ENCODE results near the gene WDR31. TPM values are rescaled to one million over a fixed set of nuclear protein-coding genes. Genes with fewer than 3 reads are reported as not detected.

WDR31 gene
- 0.16 and 1.8 TPM in 2 replicates for total RNA-seq

GRCh38 chr9:113340011-113340699, at the start of gene WDR31:
TSS of gene WDR31 (minus strand) at chr9:113340275. CDS start at chr9:113332022, 8,253 bp downstream.

GRCh38 chr9:113376634-113377567, 36.8 kb upstream of the WDR31 start, which contains the start of gene HDHD3:
TSS of gene HDHD3 (minus strand) at chr9:113376986. CDS start at chr9:113374354, 2,632 bp downstream.

GRCh38 chr9:113349445-113350094, 9.5 kb upstream of the WDR31 start, which contains the start of gene BSPRY:
TSS of gene BSPRY (plus strand) at chr9:113349541. CDS start at chr9:113349580, 39 bp downstream.

GRCh38 chr9:113302792-113303418, 37.2 kb downstream of the WDR31 start, which contains the start of gene RNF183:
TSS of gene RNF183 (minus strand) at chr9:113303376. CDS start at chr9:113298184, 5,192 bp downstream.

GRCh38 chr9:113275157-113276131, 64.6 kb downstream of the WDR31 start, which contains the start of the genes CDC26 and PRPF4:
TSS of gene CDC26 (minus strand) at chr9:113275572. CDS start at chr9:113272507, 3,065 bp downstream.
TSS of gene PRPF4 (plus strand) at chr9:113275658. CDS start at chr9:113275744, 86 bp downstream.

Other genes starting within 250 kb of the WDR31 start
- 4.4 and 8.9 TPM in 2 replicates for gene SLC31A2, start 189.3 kb downstream of the WDR31 start, total RNA-seq
- 12.4 and 13.1 TPM in 2 replicates for gene FKBP15, start 119.0 kb downstream of the WDR31 start, total RNA-seq
- gene SLC31A1, start 118.7 kb downstream of the WDR31 start, total RNA-seq: 12.1 and 13.2 TPM in 2 replicates
- gene CDC26, start 64.7 kb downstream of the WDR31 start, total RNA-seq: 12.8 and 14.3 TPM in 2 replicates
- gene PRPF4, start 64.6 kb downstream of the WDR31 start, total RNA-seq: 12.9 and 25.6 TPM in 2 replicates
- gene RNF183, start 36.9 kb downstream of the WDR31 start, total RNA-seq: 0.38 TPM in 1 of 2 replicates, not detected in the other
- gene BSPRY, start 9.3 kb upstream of the WDR31 start, total RNA-seq: 0.13 and 0.65 TPM in 2 replicates
- gene HDHD3, start 36.7 kb upstream of the WDR31 start, total RNA-seq: 13.5 and 16.5 TPM in 2 replicates
- gene ALAD, start 61.0 kb upstream of the WDR31 start, total RNA-seq: 6.8 and 13.9 TPM in 2 replicates
- gene POLE3, start 70.4 kb upstream of the WDR31 start, total RNA-seq: 20.5 and 59.6 TPM in 2 replicates
- gene C9orf43, start 70.5 kb upstream of the WDR31 start, total RNA-seq: 0.65 and 0.89 TPM in 2 replicates
- 64.4 and 107 TPM in 2 replicates for gene RGS3, start 123.5 kb upstream of the WDR31 start, total RNA-seq